Fibroblast of skin of right quadriceps (primary cell): ENCODE data around the gene C12orf60.

Experiments
- DNase-seq: peaks from one replicate; pipeline ENCODE4 v3.0.0-alpha.2; 2013

C12orf60 gene

DNA sequence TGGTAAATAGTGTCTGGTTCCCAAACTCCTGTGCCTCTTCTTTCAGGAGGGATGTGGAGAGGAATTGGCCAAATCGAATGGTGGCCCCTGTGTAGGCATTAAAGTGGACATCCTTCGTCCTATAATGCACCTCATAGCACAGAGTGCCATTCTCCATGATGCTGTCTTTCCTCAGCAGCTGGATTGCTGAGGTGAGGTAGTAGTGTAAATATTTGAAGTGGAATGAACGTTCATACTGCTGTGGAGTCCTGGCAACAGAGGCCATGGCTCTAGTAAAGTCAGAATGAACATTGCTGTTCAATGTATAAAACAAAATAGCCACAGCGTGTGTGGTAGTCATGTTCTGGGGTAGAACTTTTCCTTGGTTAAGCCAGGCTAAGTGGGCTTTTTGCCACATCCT lies 37.1 kb downstream of the C12orf60 start:
- DNase-seq = no peak

DNA sequence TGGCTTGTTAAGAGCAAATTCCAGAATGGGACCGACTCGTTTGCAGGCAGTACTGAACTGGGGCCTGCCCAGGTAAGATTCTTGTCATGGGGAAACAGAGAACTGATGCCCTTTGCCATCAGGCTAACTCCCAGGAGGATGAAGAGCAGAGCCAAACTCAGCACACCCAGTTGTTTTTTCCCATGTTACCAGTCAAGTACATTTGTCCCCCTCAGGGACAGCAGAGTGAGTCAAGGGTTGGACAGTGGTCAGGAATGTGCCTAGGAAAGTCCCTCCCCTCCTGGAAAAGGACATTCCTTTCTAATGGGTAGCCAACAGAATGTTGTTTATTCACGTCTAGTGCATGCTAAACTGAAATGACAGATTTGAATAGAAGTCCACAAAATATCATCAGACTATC lies 38.3 kb downstream of the C12orf60 start:
- DNase-seq = peak; percentile 71

DNA sequence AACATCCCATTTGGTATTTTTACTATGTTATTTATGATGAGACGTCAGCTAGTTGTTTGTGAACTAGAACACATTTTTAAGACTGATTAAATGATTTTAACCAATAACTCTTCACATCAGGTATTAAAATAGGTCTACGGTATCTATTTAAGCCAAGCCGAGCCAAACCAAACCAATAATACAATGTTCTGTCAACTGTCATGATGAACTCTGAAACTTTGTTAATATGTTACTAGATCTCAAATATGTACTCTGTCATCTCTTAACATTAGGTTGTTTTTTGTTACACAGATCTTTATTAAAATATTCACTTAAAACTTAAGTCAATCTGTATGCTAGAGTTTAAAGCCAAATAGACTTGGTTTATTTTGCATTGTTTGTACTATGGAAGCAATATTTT lies 38.8 kb downstream of the C12orf60 start:
- DNase-seq = no peak

GRCh38 chr12:14843425-14843887 lies 40.0 kb downstream of the C12orf60 start, which contains the start of gene ART4:
Gene ART4, minus strand, starts transcription at chr12:14843526. Its CDS starts 413 bp downstream, at chr12:14843113.
- no peak for DNase-seq

DNA sequence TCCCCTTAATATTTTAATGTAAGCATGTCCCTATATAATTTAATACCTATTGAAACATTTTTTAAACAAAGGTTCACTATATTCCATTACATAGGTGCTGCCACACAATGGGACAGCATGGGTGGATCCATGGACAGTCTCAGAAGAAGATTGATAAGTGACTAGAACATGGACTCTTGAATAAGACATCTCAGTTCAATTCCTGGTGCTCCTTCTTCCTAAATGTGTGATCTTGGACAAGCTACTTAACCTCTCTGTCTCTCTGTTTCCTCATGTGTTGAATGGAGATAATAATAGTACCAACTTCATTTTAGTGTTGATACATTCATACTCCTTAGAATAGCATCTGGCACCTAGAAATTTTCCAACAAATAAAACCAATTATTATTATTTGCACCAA lies 40.9 kb downstream of the C12orf60 start:
- DNase-seq = no peak

- DNase-seq = peak; percentile 63
Observed at GRCh38 chr12:14845350-14845750, 41.9 kb downstream of the C12orf60 start.

DNA sequence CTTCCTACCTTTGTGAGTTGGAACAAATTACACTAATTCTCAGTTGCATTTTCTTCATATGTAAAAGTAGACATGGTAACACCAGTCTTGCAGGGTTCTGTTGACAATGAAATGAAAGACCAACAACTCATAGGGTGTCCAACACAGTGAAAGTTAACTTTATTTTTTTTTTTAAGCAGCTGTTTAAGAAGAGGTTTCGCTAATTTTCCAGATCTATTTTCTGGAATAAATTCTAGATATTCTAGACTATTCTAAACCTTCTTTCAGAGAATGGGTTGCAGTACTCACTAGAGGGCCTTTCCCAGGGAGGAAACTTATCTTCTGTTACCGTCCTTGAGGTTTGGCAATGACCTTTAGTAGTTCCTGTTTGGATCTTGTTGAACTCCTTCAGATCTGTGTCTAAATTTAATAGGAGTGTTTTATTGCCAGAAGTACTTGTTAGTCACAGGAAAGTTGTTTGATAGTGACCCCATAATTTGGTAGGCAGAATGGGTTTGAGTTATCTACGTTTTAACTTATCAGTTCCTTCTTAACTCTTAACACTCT lies 42.6 kb downstream of the C12orf60 start:
- no peak for DNase-seq

GRCh38 chr12:14846876-14847580 lies 43.6 kb downstream of the C12orf60 start:
- no peak for DNase-seq

DNA sequence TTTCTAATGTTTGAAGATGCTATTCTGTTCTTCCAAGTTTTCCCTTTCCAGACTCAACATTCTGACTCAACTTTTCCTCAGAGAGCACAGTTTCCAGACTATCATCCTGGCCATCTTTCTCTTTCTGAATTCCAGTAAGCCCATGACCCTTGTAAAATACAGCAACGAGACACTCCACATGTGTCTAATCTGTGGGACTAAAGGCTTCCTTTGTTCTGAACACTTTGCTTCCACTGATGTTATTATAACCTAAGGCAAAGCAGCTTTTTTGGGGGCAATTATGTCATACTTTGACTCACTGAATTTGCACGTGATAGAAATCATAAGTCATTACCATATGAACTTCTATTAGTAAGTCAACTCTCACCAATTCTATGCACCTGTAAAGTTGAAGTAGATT lies 46.2 kb downstream of the C12orf60 start:
- DNase-seq = peak; percentile 3

GRCh38 chr12:14850929-14851663 lies 47.6 kb downstream of the C12orf60 start:
- no peak for DNase-seq

- DNase-seq = no peak
Observed at GRCh38 chr12:14852880-14853279, 49.4 kb downstream of the C12orf60 start.

GRCh38 chr12:14853961-14854360 lies 50.5 kb downstream of the C12orf60 start:
- no peak for DNase-seq

DNA sequence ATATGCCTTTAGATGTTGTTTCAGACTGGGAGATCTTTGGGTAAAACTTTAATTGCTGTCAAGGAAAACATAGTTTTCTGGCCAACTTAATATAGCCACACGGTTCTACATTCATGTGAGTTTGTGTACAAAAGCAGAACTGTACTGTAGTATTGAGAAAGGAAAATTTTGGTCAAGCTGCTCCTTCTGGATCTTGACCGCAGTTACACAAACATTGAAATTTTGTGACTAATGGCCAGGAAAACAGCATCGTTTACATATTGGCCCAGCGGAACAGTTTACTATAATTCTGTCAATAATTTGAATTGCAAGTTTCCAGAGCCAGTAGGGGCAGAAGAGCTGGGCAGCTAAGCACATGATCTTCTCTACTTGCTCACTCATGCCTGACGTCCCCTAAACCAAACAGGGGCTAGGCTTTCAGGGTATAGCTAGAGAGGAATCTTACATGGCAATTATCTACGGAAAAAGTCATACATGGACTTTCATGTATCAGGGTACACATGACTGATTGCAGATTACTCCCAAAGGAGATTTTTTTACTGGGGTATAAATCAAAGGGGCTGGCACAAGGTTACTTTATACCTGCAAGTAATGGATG lies 51.2 kb downstream of the C12orf60 start:
- DNase-seq = no peak

- no peak for DNase-seq
Observed at GRCh38 chr12:14858513-14858912, 55.0 kb downstream of the C12orf60 start.

- no peak for DNase-seq
Observed at GRCh38 chr12:14860490-14860889, 57.0 kb downstream of the C12orf60 start.

DNA sequence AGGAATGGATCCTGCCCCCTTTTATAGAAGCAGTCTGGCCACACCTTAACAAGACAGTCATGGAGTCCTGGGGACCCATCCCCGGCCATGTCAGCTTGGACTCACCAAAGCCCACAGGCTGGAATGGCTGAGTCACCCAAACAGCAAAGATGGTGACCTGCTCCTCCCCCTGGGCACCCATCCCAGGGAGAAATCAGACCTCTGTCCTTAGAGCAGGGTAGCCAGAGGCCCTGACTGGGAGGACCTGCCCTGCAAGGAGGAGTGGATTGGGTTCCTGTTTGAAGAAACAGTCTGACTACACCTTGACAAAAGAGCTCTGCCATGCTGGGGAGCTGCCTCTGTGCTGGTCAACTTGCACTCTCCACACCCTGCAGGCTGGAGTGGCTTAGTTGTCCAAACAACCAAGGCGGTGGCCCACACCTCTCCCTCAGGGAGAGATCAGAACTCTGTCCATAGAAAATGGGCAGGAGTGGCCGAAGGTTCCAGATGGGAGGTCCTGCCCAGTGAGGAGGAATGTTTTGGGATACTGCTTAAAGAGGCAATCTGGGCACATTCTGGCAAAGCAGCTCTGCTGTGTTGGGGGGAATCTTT lies 65.5 kb downstream of the C12orf60 start:
- DNase-seq = no peak

- DNase-seq = no peak
Observed at GRCh38 chr12:14871247-14871646, 67.8 kb downstream of the C12orf60 start.

GRCh38 chr12:14871886-14872285 lies 68.4 kb downstream of the C12orf60 start:
- no peak for DNase-seq

GRCh38 chr12:14873440-14874185 lies 70.1 kb downstream of the C12orf60 start:
- no peak for DNase-seq
